ENCODE data around the gene SLC24A3. TPM values are rescaled to one million over a fixed set of nuclear protein-coding genes. Genes with fewer than 3 reads are reported as not detected.
A peak's percentile ranks its signal among the peaks of the same experiment; 100 is the strongest.

SLC24A3 gene
- total and polyA plus RNA-seq, 7 experiments from 2014 or later = 0.58 to 1.0 TPM; not detected in 5

GRCh38 chr20:19308146-19308545 is 95.7 kb downstream of the SLC24A3 start:
- Mint-ChIP-seq H3K27ac (no peak overlapping the region), H3K4me1 (no peaks in the 10 kb centered on the region), H3K4me3 (no peak overlapping the region), H3K27me3 (peaks cover 0 to 15% (median 4%) of the 10 kb centered on the region in 5 donors), H3K36me3 (no peaks in the 10 kb centered on the region), H3K9me3 (peaks cover 0 to 8% (median 0%) of the 10 kb centered on the region in 11 donors)
- Histone ChIP-seq H3K4me1 (ENCODE audit: control insufficient read depth in 2 of 2, insufficient read depth in 2 of 2, low read length in 2 of 2) (no peaks in the 10 kb centered on the region), H3K27me3 (ENCODE audit: control insufficient read depth in 2 of 2, insufficient read depth in 2 of 2, low read length in 2 of 2) (no peaks in the 10 kb centered on the region), H3K27ac (ENCODE audit: low read depth, low read length) (no peak overlapping the region), H3K4me3 (ENCODE audit: low read length) (no peak overlapping the region), H3K9me3 (ENCODE audit: control insufficient read depth in 2 of 3, low read length in 3 of 3) (no peaks in the 10 kb centered on the region), H3K36me3 (ENCODE audit: control insufficient read depth in 2 of 3, insufficient read depth in 3 of 3, low read length in 3 of 3) (no peaks in the 10 kb centered on the region)
- ChIA-PET CTCF (no interaction called here), POLR2A (no interaction called here)
- intact Hi-C loops (cut with micrococcal nuclease) = no loop called here
- DNase-seq (no peak), ATAC-seq (peak; percentile 57)

GRCh38 chr20:19310541-19310940 is 98.1 kb downstream of the SLC24A3 start:
- intact Hi-C loops (cut with micrococcal nuclease) = no loop called here
- ATAC-seq = no peak

GRCh38 chr20:19313342-19314069 is 101.1 kb downstream of the SLC24A3 start:
- Histone ChIP-seq H3K27me3 (ENCODE audit: control insufficient read depth in 2 of 2, insufficient read depth in 2 of 2, low read length in 2 of 2) (no peaks in the 10 kb centered on the region), H3K4me1 (ENCODE audit: control insufficient read depth in 2 of 2, insufficient read depth in 2 of 2, low read length in 2 of 2) (no peaks in the 10 kb centered on the region), H3K27ac (ENCODE audit: low read depth, low read length) (no peak overlapping the region), H3K9me3 (ENCODE audit: control insufficient read depth in 2 of 3, low read length in 3 of 3) (no peaks in the 10 kb centered on the region), H3K4me3 (ENCODE audit: low read length) (no peak overlapping the region), H3K36me3 (ENCODE audit: control insufficient read depth in 2 of 3, insufficient read depth in 3 of 3, low read length in 3 of 3) (no peaks in the 10 kb centered on the region)
- no peak for DNase-seq
- ATAC-seq = no peak
- Mint-ChIP-seq H3K4me3 (no peak overlapping the region), H3K27ac (no peak overlapping the region), H3K4me1 (peaks cover 0 to 5% (median 2%) of the 10 kb centered on the region in 7 donors), H3K36me3 (no peaks in the 10 kb centered on the region), H3K9me3 (no peaks in the 10 kb centered on the region), H3K27me3 (peaks cover 0 to 31% (median 5%) of the 10 kb centered on the region in 5 donors)
- ChIA-PET POLR2A (no interaction called here), CTCF (interaction anchor here (0.6 kb wide), 1 partner anchor 106 kb away, joined by 4 read pairs; no protein-coding TSS in a partner anchor)
- intact Hi-C loops (cut with micrococcal nuclease) = no loop called here

More at GRCh38 chr20:19310541-19310940, 98.1 kb downstream of the SLC24A3 start:
- Histone ChIP-seq H3K4me3 (ENCODE audit: low read length) (no peak overlapping the region), H3K9me3 (ENCODE audit: control insufficient read depth in 2 of 3, low read length in 3 of 3) (no peaks in the 10 kb centered on the region), H3K27me3 (ENCODE audit: control insufficient read depth in 2 of 2, insufficient read depth in 2 of 2, low read length in 2 of 2) (no peaks in the 10 kb centered on the region), H3K4me1 (ENCODE audit: control insufficient read depth in 2 of 2, insufficient read depth in 2 of 2, low read length in 2 of 2) (no peaks in the 10 kb centered on the region), H3K36me3 (ENCODE audit: control insufficient read depth in 2 of 3, insufficient read depth in 3 of 3, low read length in 3 of 3) (no peaks in the 10 kb centered on the region), H3K27ac (ENCODE audit: low read depth, low read length) (no peak overlapping the region)
- H3K36me3 Mint-ChIP-seq = no peaks in the 10 kb centered on the region
- H3K27ac Mint-ChIP-seq = no peak overlapping the region
- H3K9me3 Mint-ChIP-seq = peaks cover 0 to 5% (median 0%) of the 10 kb centered on the region in 11 donors
- H3K4me3 Mint-ChIP-seq = no peak overlapping the region
- ChIA-PET CTCF (no interaction called here), POLR2A (interaction anchor here (0.7 kb wide), 1 partner anchor 95 kb away, joined by 3 read pairs; no protein-coding TSS in a partner anchor)
- H3K27me3 Mint-ChIP-seq = peaks cover 0 to 13% (median 1%) of the 10 kb centered on the region in 5 donors
- H3K4me1 Mint-ChIP-seq = peaks cover 0 to 2% (median 0%) of the 10 kb centered on the region in 7 donors
- DNase-seq = no peak

- POLR2A ChIA-PET = no interaction called here
- H3K4me3 ChIP-seq (ENCODE audit: low read length) = no peak overlapping the region
- Mint-ChIP-seq H3K36me3 (no peaks in the 10 kb centered on the region), H3K9me3 (no peaks in the 10 kb centered on the region), H3K27ac (no peak overlapping the region), H3K4me1 (peaks cover 0 to 6% (median 2%) of the 10 kb centered on the region in 7 donors), H3K27me3 (peaks cover 0 to 33% (median 8%) of the 10 kb centered on the region in 5 donors), H3K4me3 (no peak overlapping the region)
- CTCF ChIA-PET = no interaction called here
- no peaks in the 10 kb centered on the region for H3K9me3 ChIP-seq (ENCODE audit: control insufficient read depth in 2 of 3, low read length in 3 of 3)
- ATAC-seq = no peak
- no peaks in the 10 kb centered on the region for H3K36me3 ChIP-seq (ENCODE audit: control insufficient read depth in 2 of 3, insufficient read depth in 3 of 3, low read length in 3 of 3)
- no peak for DNase-seq
- intact Hi-C loops (cut with micrococcal nuclease) = no loop called here
- no peak overlapping the region for H3K27ac ChIP-seq (ENCODE audit: low read depth, low read length)
- no peaks in the 10 kb centered on the region for H3K27me3 ChIP-seq (ENCODE audit: control insufficient read depth in 2 of 2, insufficient read depth in 2 of 2, low read length in 2 of 2)
- no peaks in the 10 kb centered on the region for H3K4me1 ChIP-seq (ENCODE audit: control insufficient read depth in 2 of 2, insufficient read depth in 2 of 2, low read length in 2 of 2)
These were observed 102.2 kb downstream of the SLC24A3 start for GRCh38 chr20:19314621-19315020.

- Mint-ChIP-seq H3K27me3 (peaks cover 0 to 32% (median 7%) of the 10 kb centered on the region in 5 donors), H3K4me3 (no peak overlapping the region), H3K9me3 (no peaks in the 10 kb centered on the region), H3K4me1 (peaks cover 0 to 6% (median 2%) of the 10 kb centered on the region in 7 donors), H3K36me3 (no peaks in the 10 kb centered on the region), H3K27ac (no peak overlapping the region)
- Histone ChIP-seq H3K9me3 (ENCODE audit: control insufficient read depth in 2 of 3, low read length in 3 of 3) (no peaks in the 10 kb centered on the region), H3K4me1 (ENCODE audit: control insufficient read depth in 2 of 2, insufficient read depth in 2 of 2, low read length in 2 of 2) (no peaks in the 10 kb centered on the region), H3K27ac (ENCODE audit: low read depth, low read length) (no peak overlapping the region), H3K36me3 (ENCODE audit: control insufficient read depth in 2 of 3, insufficient read depth in 3 of 3, low read length in 3 of 3) (no peaks in the 10 kb centered on the region), H3K4me3 (ENCODE audit: low read length) (no peak overlapping the region), H3K27me3 (ENCODE audit: control insufficient read depth in 2 of 2, insufficient read depth in 2 of 2, low read length in 2 of 2) (no peaks in the 10 kb centered on the region)
- CTCF ChIA-PET = no interaction called here
- POLR2A ChIA-PET = no interaction called here
- intact Hi-C loops (cut with micrococcal nuclease) = no loop called here
- no peak for DNase-seq
- no peak for ATAC-seq
These were observed 105.0 kb downstream of the SLC24A3 start for GRCh38 chr20:19317237-19318069.

- H3K36me3 Mint-ChIP-seq = no peaks in the 10 kb centered on the region
- Histone ChIP-seq H3K4me3 (ENCODE audit: low read length) (no peak overlapping the region), H3K36me3 (ENCODE audit: control insufficient read depth in 2 of 3, insufficient read depth in 3 of 3, low read length in 3 of 3) (no peaks in the 10 kb centered on the region), H3K27me3 (ENCODE audit: control insufficient read depth in 2 of 2, insufficient read depth in 2 of 2, low read length in 2 of 2) (no peaks in the 10 kb centered on the region), H3K27ac (ENCODE audit: low read depth, low read length) (no peak overlapping the region), H3K4me1 (ENCODE audit: control insufficient read depth in 2 of 2, insufficient read depth in 2 of 2, low read length in 2 of 2) (no peaks in the 10 kb centered on the region), H3K9me3 (ENCODE audit: control insufficient read depth in 2 of 3, low read length in 3 of 3) (no peaks in the 10 kb centered on the region)
- intact Hi-C loops (cut with micrococcal nuclease) = no loop called here
- no peaks in the 10 kb centered on the region for H3K9me3 Mint-ChIP-seq
- peaks cover 0 to 32% (median 4%) of the 10 kb centered on the region in 5 donors for H3K27me3 Mint-ChIP-seq
- no peak for ATAC-seq
- H3K4me3 Mint-ChIP-seq = no peak overlapping the region
- POLR2A ChIA-PET = no interaction called here
- DNase-seq = no peak
- H3K27ac Mint-ChIP-seq = no peak overlapping the region
- CTCF ChIA-PET = no interaction called here
- H3K4me1 Mint-ChIP-seq = peaks cover 0 to 6% (median 2%) of the 10 kb centered on the region in 7 donors
These were observed 106.2 kb downstream of the SLC24A3 start for GRCh38 chr20:19318610-19319009.

Measured in naive thymus-derived CD4-positive, alpha-beta T cell (primary cell).